GM19238 (cell line): ENCODE measurements around the gene MBP.

ENCODE experiments used
- DNase-seq: peaks from one replicate; pipeline ENCODE4 v3.0.0; 2011; ENCODE audit warnings: low spot score; ENCODE audit not compliant: insufficient read length

MBP gene

GRCh38 chr18:77052297-77052982, 80.1 kb downstream of the MBP start:
- no peak for DNase-seq

- DNase-seq, result no peak
Measured at GRCh38 chr18:77051581-77052296, 80.8 kb downstream of the MBP start.

DNA sequence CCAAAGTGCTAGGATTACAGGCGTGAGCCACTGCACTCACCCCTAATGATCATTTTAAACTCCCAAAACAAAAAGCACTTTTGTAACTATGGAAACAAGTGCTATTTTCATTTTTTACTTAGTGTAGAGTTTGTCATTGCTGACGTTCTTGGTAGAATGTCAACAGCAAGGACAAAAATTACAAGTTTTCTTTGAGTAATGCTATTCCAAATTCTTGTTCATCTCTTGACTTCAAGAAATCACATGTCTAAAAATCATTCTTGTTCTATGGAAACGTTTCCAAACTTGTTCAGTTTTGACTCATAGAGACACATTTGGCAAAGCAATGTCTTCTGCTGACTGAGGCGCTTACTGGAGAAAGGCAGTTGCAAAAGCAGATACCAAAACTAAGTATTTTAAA, 82.6 kb downstream of the MBP start:
- DNase-seq, result no peak

DNA sequence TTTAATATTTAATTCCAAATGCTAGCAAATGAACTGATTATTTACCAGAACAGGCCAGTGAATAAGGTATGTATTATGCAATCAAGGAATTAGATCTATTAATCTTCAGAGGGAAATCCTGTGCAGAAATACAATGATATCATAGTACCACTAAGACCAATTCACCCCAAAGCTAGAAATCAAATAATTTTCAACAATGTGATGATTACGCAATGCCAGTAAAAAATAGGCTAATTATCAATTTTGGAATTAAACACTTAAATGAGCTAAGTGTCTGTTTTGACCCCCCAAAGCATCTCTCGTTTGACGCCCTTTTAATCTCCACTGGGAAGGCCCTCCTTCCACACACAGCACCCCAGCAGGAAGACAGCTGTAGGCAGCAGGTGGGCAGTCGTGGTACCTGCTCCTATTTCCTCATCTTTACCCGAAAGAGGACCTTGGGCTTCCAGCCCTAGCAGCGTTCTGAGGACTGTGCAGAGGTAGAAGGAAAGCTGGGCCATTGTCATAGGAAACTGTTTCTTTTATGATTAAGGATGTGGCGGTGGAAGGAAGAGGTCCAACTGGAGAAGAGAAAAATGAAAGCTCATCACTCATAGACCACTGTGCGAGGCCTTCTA, 84.7 kb downstream of the MBP start:
- no peak for DNase-seq

GRCh38 chr18:77046994-77047393, 85.6 kb downstream of the MBP start:
- DNase-seq, result no peak

DNA sequence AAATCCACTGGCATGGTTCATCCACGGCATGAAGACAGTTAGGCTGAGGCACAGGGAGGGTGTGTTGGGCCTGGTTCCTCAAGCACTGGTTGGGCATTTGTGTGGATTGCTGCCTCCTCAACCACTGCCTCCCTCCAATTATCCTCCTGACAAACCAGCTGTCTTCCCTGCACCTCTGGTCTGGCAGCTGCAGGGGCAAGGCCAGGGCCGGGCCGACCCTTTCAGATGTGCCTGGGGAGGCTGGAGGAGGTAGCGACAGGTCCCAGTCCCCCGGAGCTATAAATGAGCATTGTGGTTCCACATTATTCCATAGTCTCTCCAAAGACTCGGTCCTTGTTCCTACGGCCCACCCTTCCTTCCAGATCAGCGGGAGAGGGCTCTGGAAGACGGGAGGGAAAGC, 86.2 kb downstream of the MBP start:
- DNase-seq, result no peak

GRCh38 chr18:77045677-77046076, 86.9 kb downstream of the MBP start:
- no peak for DNase-seq

DNA sequence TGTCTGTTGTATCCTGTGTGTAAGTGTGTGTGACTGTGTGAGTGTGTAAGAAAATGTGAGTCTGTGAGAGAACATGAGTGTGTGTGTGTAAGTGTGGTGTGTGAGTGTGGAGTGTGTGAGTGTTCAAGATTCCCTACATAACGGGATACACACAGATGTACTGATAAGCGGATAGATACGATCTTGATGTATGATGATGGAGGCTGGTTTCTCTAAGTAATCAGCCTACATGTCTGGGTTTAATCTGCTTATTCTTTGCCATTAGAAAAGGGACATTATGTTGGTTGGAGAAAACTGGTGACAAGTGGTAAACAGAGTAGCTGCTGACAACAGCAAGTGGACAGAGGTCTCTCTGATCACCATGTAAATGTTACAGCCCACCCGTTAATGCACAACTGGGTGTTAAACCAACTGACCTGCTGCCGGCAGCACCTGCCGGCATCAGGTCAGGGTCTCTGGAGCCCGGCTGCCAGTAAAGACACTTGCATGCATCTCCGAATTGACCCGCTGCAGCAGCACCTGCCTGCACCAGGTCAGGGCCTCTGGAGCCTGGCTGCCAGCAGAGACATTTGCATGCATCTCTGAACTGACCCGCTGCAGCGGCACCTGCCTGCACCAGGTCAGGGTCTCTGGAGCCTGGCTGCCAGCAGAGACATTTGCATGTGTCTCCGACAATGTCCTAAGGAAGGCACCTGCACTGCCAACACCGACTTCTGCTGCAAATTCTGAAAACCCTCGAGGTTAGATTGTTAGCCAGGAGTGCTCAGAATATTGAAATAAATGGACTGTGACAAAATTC, 87.5 kb downstream of the MBP start:
- no peak for DNase-seq

- no peak for DNase-seq
Measured at GRCh38 chr18:77043541-77044280, 88.9 kb downstream of the MBP start.

GRCh38 chr18:77042583-77042982, 90.0 kb downstream of the MBP start:
- no peak for DNase-seq

GRCh38 chr18:77039196-77040130, 93.1 kb downstream of the MBP start:
- no peak for DNase-seq

DNA sequence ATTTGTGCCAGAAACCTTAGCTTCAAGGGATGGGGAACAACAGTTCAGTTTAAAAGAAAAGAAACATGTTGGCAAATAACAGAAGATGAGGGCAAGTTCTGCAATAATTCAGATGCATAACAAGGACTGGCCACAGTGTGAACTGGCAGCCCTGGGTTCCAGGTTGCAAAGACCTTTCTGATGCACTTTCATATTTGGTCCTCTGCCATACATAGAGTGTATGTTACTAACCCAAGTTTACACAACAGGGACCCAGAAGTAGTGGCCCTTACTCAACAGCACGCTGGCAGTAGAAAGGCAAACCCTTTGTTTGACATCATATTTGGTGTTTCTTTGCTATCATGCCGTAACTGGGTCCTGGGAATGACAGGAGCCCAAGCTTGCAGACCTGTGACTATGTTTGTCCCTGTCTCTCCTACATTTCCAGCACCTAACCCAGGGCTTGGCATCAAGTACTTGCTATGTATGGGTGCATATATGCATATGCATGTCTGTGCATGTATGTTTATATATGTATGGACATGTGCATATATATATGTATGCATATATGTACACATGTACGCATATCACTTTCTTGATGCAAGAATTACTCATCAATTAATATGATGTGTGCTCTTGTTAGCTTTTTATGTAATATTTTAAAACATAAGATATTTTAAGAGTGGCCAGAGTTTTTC, 94.3 kb downstream of the MBP start:
- no peak for DNase-seq

GRCh38 chr18:77037567-77037966, 95.0 kb downstream of the MBP start:
- no peak for DNase-seq

DNA sequence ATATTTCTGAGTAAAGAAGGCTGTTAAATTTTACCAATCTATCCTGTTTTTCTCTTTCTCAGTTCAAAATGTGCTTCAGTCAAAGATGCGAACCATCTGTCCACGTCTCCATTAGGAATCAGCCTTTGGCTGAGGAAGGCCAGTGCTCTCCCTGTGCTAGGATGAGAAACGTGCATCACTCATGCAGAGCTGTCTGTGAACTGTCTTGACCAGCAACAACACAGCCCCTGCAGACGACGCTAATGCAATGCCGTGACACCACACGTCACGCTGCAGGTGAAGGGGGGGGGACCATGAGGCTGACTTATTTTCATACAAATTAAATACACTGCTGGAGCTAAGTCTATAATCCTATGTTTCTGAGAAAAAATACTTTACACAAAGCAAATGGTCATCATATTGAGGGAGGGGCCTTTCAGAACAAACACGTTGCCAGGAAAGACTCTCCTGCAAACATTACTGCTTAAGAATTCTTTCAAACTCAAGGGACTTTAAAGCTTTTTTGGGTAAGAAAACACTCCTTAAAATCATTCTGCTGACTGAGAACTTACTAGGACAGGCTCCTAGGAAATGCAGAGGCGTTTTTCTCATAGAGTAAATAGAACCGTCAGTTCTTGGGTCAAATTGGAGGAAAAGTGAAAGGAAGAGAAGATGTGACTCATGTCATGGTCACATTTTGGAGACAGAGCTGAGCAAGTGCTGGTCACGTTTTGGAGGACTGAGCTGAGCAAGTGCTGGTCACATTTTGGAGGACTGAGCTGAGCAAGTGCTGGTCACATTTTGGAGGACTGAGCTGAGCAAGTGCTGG, 97.0 kb downstream of the MBP start:
- no peak for DNase-seq

- no peak for DNase-seq
Measured at GRCh38 chr18:77033575-77033974, 99.0 kb downstream of the MBP start.

DNA sequence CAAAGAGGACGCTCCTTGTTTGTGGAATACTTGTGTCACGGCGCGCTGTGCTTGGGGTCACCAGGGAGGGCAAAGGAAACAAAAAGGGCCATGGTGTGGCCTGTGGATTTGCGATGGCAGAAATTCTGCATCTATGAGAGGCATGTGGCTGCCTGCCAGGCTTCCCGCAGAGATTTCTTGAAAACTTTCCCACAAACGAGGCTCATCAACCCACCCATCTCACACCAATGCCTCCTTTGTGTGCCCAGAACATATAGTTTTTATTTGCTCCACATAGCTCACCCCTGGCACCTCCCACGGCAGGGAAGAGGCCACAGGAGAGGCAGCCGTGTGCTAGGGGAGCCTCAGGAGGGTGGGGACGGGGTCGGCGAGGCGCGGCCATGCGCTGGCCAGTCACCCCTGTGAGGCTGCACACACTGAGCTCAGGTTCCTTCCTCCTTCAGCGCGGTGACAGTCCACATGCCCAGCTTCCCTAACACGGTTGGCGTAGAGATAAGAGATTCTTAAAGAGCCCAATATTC, 100.3 kb downstream of the MBP start:
- DNase-seq, result no peak

DNA sequence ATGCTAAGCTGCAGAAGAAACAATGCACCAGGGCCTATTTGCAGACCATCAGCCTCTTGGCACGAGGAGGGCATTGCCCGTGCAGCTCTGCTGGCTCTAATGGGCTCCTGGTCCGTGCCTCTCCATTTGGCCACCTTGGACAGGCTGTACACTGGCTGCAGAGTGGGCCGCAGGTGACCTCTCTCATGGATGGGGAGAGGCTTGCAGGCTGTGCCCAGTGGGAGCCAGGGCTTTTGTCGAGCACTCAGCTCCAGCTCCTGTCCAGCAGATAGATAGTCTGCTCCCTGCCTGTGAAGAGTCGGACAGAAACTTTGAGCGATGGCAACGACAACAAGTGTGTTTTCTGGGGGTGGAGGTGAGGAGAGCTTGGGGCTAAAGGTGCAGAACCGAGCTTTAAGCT, 100.9 kb downstream of the MBP start:
- no peak for DNase-seq

DNA sequence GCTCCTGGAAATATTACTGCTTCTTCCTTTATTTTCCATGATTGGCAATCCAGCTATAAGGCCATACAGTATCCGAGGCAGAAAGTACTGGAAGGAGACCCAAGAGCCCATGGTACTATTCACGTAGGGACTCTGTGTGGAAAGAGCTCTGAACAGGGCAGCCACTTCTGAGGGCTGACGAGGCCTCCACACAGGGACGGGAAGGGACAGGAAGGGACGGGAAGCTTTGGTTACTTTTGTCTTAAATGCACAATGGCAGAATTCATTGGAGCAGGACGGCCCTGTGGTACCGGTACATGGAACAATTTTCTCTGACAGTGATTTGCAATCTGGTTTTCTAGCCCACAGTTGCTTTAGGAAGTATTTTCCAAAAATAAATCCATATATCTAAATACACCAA, 102.4 kb downstream of the MBP start:
- DNase-seq, result no peak
